GM12892 (cell line): ENCODE results near the gene PRPSAP1.

ENCODE experiments used
- POLR2A ChIP-seq: IDR thresholded peaks from 2 replicates; pipeline ENCODE4 v1.6.1; 2011; ENCODE audit warnings: low read depth, low read length, control low read depth
- POLR2AphosphoS5 ChIP-seq: IDR thresholded peaks from 2 replicates; pipeline ENCODE4 v1.6.1; 2011; ENCODE audit warnings: low read depth, low read length, control low read depth
- TAF1 ChIP-seq: IDR thresholded peaks from 2 replicates; pipeline ENCODE4 v1.6.1; 2011; ENCODE audit warnings: low read depth, mild to moderate bottlenecking, control low read depth, low read length, borderline replicate concordance

- no peak for TF ChIP-seq POLR2A
- TF ChIP-seq POLR2AphosphoS5, result no peak
- no peak for TF ChIP-seq TAF1
Observed at GRCh38 chr17:76388966-76389888, 35.5 kb upstream of the PRPSAP1 start.
